MM.1S (cell line): ENCODE measurements around the gene KLHDC8A.
"Not testable (repeated sequence)": the region's sequence is repeated elsewhere in the genome, so short reads cannot be mapped to it uniquely, and the experiment has no call there.

Experiments
- DNase-seq: peaks from one replicate; pipeline ENCODE4 v3.0.0-alpha.2; 2015
- H2AFZ ChIP-seq: fragments of 300-600 bp; sonication (generic); 2 replicates; pipeline ENCODE4 v1.6.0; 2016; ENCODE audit warnings: antibody characterized with exemption, low read length
- H3F3A ChIP-seq: fragments of 300-600 bp; sonication (generic); 2 replicates; pipeline ENCODE4 v1.6.1; 2016; ENCODE audit warnings: mild to moderate bottlenecking, antibody characterized with exemption, low read length, moderate library complexity, mixed read lengths; ENCODE audit not compliant: insufficient read depth
- H3K27ac ChIP-seq: fragments of 300-600 bp; sonication (generic); 2 replicates; pipeline ENCODE4 v1.5.1; 2016; ENCODE audit warnings: mild to moderate bottlenecking, low read length
- H3K27me3 ChIP-seq: fragments of 300-600 bp; sonication (generic); replicated peaks from 2 replicates; pipeline ENCODE4 v1.6.0; 2016; ENCODE audit warnings: low read length; ENCODE audit not compliant: insufficient read depth
- H3K36me3 ChIP-seq: fragments of 300-600 bp; sonication (generic); replicated peaks from 2 replicates; pipeline ENCODE4 v1.6.1; 2016; ENCODE audit warnings: mild to moderate bottlenecking, low read length, mixed read lengths; ENCODE audit not compliant: insufficient read depth
- H3K4me1 ChIP-seq: fragments of 300-600 bp; sonication (generic); 2 replicates; pipeline ENCODE4 v1.6.1; 2016; ENCODE audit warnings: low read length, mixed read lengths
- H3K4me2 ChIP-seq: fragments of 300-600 bp; sonication (generic); 2 replicates; pipeline ENCODE4 v1.6.0; 2016; ENCODE audit warnings: low read depth, low read length
- H3K4me3 ChIP-seq: fragments of 300-600 bp; sonication (generic); 2 replicates; pipeline ENCODE4 v1.5.1; 2016; ENCODE audit warnings: low read length, mixed read lengths
- H3K79me2 ChIP-seq: fragments of 300-600 bp; sonication (generic); 2 replicates; pipeline ENCODE4 v1.6.1; 2016; ENCODE audit warnings: mixed run types, low read length, mixed read lengths
- H3K9ac ChIP-seq: fragments of 300-600 bp; sonication (generic); 2 replicates; pipeline ENCODE4 v1.6.1; 2016; ENCODE audit warnings: low read length, mixed read lengths
- H3K9me2 ChIP-seq: fragments of 300-600 bp; sonication (generic); replicated peaks from 2 replicates; pipeline ENCODE4 v1.6.1; 2016; ENCODE audit warnings: mild to moderate bottlenecking, low read length, mixed read lengths; ENCODE audit not compliant: insufficient read depth
- H3K9me3 ChIP-seq: fragments of 300-600 bp; sonication (generic); replicated peaks from 2 replicates; pipeline ENCODE4 v1.6.1; 2016; ENCODE audit warnings: mild to moderate bottlenecking, low read length, mixed read lengths; ENCODE audit not compliant: insufficient read depth
- H4K20me1 ChIP-seq: fragments of 300-600 bp; sonication (generic); 2 replicates; pipeline ENCODE4 v1.6.1; 2016; ENCODE audit warnings: mild to moderate bottlenecking, low read length, moderate library complexity, mixed read lengths; ENCODE audit not compliant: insufficient read depth
- CTCF ChIP-seq: fragments of 300-600 bp; sonication (generic); IDR thresholded peaks from 2 replicates; pipeline ENCODE4 v1.5.1; 2016; ENCODE audit warnings: antibody characterized with exemption, low read length, mixed read lengths
- EZH2 ChIP-seq: fragments of 300-600 bp; sonication (generic); optimal IDR thresholded peaks from 2 replicates; pipeline ENCODE3; 2017; ENCODE audit warnings: low read depth, mild to moderate bottlenecking, antibody characterized with exemption, low read length, mixed read lengths
- EZH2phosphoT487 ChIP-seq: fragments of 300-600 bp; sonication (generic); IDR thresholded peaks from 2 replicates; pipeline ENCODE4 v1.6.1; 2018; ENCODE audit warnings: antibody characterized with exemption, low read length

KLHDC8A gene

GRCh38 chr1:205365945-205366463 lies 9.3 kb upstream of the KLHDC8A start:
- Histone ChIP-seq H3K79me2 (no peaks in the 10 kb centered on the region), H3F3A (no peaks in the 10 kb centered on the region), H3K4me3 (no peak overlapping the region), H3K4me2 (no peak overlapping the region), H2AFZ (no peak overlapping the region), H3K9me2 (no peaks in the 10 kb centered on the region), H3K27me3 (no peaks in the 10 kb centered on the region), H4K20me1 (no peaks in the 10 kb centered on the region), H3K36me3 (no peaks in the 10 kb centered on the region), H3K9me3 (no peaks in the 10 kb centered on the region), H3K27ac (no peak overlapping the region), H3K4me1 (no peaks in the 10 kb centered on the region), H3K9ac (no peak overlapping the region)
- no peak for DNase-seq
- TF ChIP-seq EZH2phosphoT487 (no peak), EZH2 (no peak), CTCF (no peak)

- not testable (repeated sequence) for H4K20me1 ChIP-seq, H3K27me3 ChIP-seq, H3K27ac ChIP-seq, H3K36me3 ChIP-seq, H3K4me3 ChIP-seq, H3F3A ChIP-seq, DNase-seq, H3K9ac ChIP-seq, H3K9me2 ChIP-seq, H3K4me1 ChIP-seq, H3K4me2 ChIP-seq, H3K9me3 ChIP-seq, H3K79me2 ChIP-seq, H2AFZ ChIP-seq
These were observed 8.4 kb upstream of the KLHDC8A start for GRCh38 chr1:205365086-205365485.

- H3K9ac ChIP-seq: no peak overlapping the region
- H3F3A ChIP-seq: no peaks in the 10 kb centered on the region
- no peaks in the 10 kb centered on the region for H3K27me3 ChIP-seq
- H4K20me1 ChIP-seq: no peaks in the 10 kb centered on the region
- H3K4me3 ChIP-seq: no peak overlapping the region
- H3K36me3 ChIP-seq: no peaks in the 10 kb centered on the region
- no peaks in the 10 kb centered on the region for H3K79me2 ChIP-seq
- no peak for DNase-seq
- H3K4me2 ChIP-seq: no peak overlapping the region
- no peaks in the 10 kb centered on the region for H3K9me2 ChIP-seq
- H2AFZ ChIP-seq: no peak overlapping the region
- H3K27ac ChIP-seq: no peak overlapping the region
- TF ChIP-seq EZH2phosphoT487 (no peak), CTCF (no peak), EZH2 (no peak)
- H3K9me3 ChIP-seq: no peaks in the 10 kb centered on the region
- H3K4me1 ChIP-seq: no peaks in the 10 kb centered on the region
These were observed 4.2 kb upstream of the KLHDC8A start for GRCh38 chr1:205360891-205361290.

- no peaks in the 10 kb centered on the region for H3K27me3 ChIP-seq
These were observed 3.2 kb upstream of the KLHDC8A start for GRCh38 chr1:205359771-205360565.

More at GRCh38 chr1:205359771-205360565, 3.2 kb upstream of the KLHDC8A start:
- Histone ChIP-seq H3K9ac (no peak overlapping the region), H3K4me2 (no peak overlapping the region), H3K4me1 (no peaks in the 10 kb centered on the region), H3K4me3 (no peak overlapping the region), H3K27ac (no peak overlapping the region), H3K9me2 (no peaks in the 10 kb centered on the region), H2AFZ (no peak overlapping the region), H3F3A (no peaks in the 10 kb centered on the region), H3K79me2 (no peaks in the 10 kb centered on the region), H4K20me1 (no peaks in the 10 kb centered on the region), H3K9me3 (no peaks in the 10 kb centered on the region), H3K36me3 (no peaks in the 10 kb centered on the region)
- TF ChIP-seq CTCF: no peak
- TF ChIP-seq EZH2: no peak
- no peak for TF ChIP-seq EZH2phosphoT487
- DNase-seq: no peak
